Lung (tissue), 12 donors: ENCODE results near the gene FAM163B. TPM values are rescaled to one million over a fixed set of nuclear protein-coding genes. Genes with fewer than 3 reads are reported as not detected.

ENCODE experiments used
- ATAC-seq: fragments of 200-7000 bp; cut with Tn5 transposase; one replicate; pipeline ENCODE4 v1.9.1; 2020; ENCODE audit warnings: moderate number of reproducible peaks; ENCODE audit not compliant: insufficient read depth, low FRiP score
- DNase-seq, 3 donors: peaks; one replicate each; pipeline ENCODE4 v3.0.0-alpha.2; 2013 to 2017
- H3K27ac ChIP-seq, 2 donors: one replicate each; pipeline ENCODE4 v1.5.1; 2013; ENCODE audit warnings: mild to moderate bottlenecking in 2 of 2, moderate library complexity in 2 of 2, control low read depth in 1 of 2, inconsistent platforms in 1 of 2, low read depth in 1 of 2, low read length in 1 of 2
- H3K27me3 ChIP-seq, 3 donors: one replicate each; pipeline ENCODE4 v1.5.1; 2013; ENCODE audit warnings: low read length in 2 of 3; ENCODE audit not compliant: control insufficient read depth in 3 of 3, insufficient read depth in 3 of 3
- H3K36me3 ChIP-seq, 4 donors: one replicate each; pipeline ENCODE4 v1.5.1; 2013; ENCODE audit warnings: low read length in 4 of 4, mild to moderate bottlenecking in 1 of 4, moderate library complexity in 1 of 4; ENCODE audit not compliant: control insufficient read depth in 4 of 4, insufficient read depth in 4 of 4
- H3K4me1 ChIP-seq, 5 donors: one replicate each; pipeline ENCODE4 v1.5.1; 2013; ENCODE audit warnings: low read length in 5 of 5, mild to moderate bottlenecking in 2 of 5, moderate library complexity in 1 of 5; ENCODE audit not compliant: control insufficient read depth in 5 of 5, insufficient read depth in 5 of 5
- H3K4me3 ChIP-seq: one replicate; pipeline ENCODE4 v1.5.1; 2013; ENCODE audit warnings: mild to moderate bottlenecking, control low read depth, moderate library complexity
- H3K9ac ChIP-seq, 2 donors: one replicate each; pipeline ENCODE4 v1.5.1; 2013; ENCODE audit warnings: low read length in 2 of 2, control low read depth in 1 of 2; ENCODE audit not compliant: insufficient read depth in 1 of 2
- H3K9me3 ChIP-seq, 4 donors: one replicate each; pipeline ENCODE4 v1.5.1; 2013; ENCODE audit warnings: low read length in 3 of 4, mild to moderate bottlenecking in 1 of 4, moderate library complexity in 1 of 4; ENCODE audit not compliant: control insufficient read depth in 4 of 4, insufficient read depth in 3 of 4
- WGBS, 2 donors: extraction: QIAGEN DNeasy Blood & Tissue Kit; methylation state at CpG; one replicate each; pipeline ENCODE4 v1.1.7; 2013; 5-methylcytosine and 5-hydroxymethylcytosine counted together
- polyA plus RNA-seq, 2 donors: library from polyadenylated mRNA; stranded (reverse); fragments of 200-250 nt; gene quantifications; one replicate each; pipeline ENCODE4 v1.2.1, GENCODE V29; 2013
- total RNA-seq, 2 donors: library from RNA; depleted of rRNA in 1 of 2; stranded (reverse); fragments of >200 nt in 1 of 2; gene quantifications; one replicate each; pipeline ENCODE4 v1.2.1, GENCODE V29; 2014 to 2021
- TF ChIP-seq, protein P1 (sequence below): IDR thresholded peaks from 2 replicates; pipeline ENCODE4 v1.5.1; 2012; ENCODE audit warnings: mild to moderate bottlenecking; ENCODE audit errors: control extremely low read depth, extremely low read depth
- donor health status: control.
- donor health status: control.
- donor health status: Bipolar disorder and iron deficiency.
- donor health status: healthy.
- donor health status: DM: yes; HTN: yes; CAD: no.

The FAM163B gene
- total and polyA plus RNA-seq, 4 donors: 0.10 to 0.51 (median 0.16) TPM; not detected in 1

DNA sequence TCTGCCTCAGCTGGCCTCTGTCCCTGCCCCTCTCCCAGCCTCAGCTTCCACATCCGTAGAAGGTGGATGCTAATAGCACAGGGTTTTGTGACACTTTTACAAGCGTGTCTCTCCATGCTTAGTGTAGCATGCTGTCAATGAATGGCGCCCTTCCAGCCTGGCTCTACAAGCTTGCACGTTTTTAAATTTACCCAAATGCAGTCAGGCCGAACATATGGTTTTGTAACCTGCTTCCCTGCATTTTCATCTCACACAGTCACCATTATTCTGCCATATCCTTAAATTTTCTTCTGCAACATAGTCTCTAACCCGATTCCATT, 28.8 kb downstream of the FAM163B start:
- ATAC-seq (no peak), DNase-seq (peak in 1 of 3 donors; percentile 47)
- Histone ChIP-seq H3K36me3 (no peaks in the 10 kb centered on the region), H3K9ac (no peak overlapping the region), H3K4me3 (no peak overlapping the region), H3K9me3 (peaks cover 0 to under 1% (median 0%) of the 10 kb centered on the region in 4 donors), H3K27ac (no peak overlapping the region), H3K4me1 (peaks cover 0 to 75% (median 21%) of the 10 kb centered on the region in 5 donors), H3K27me3 (peaks cover 0 to 13% (median 0%) of the 10 kb centered on the region in 3 donors)
- TF ChIP-seq, protein P1, sequence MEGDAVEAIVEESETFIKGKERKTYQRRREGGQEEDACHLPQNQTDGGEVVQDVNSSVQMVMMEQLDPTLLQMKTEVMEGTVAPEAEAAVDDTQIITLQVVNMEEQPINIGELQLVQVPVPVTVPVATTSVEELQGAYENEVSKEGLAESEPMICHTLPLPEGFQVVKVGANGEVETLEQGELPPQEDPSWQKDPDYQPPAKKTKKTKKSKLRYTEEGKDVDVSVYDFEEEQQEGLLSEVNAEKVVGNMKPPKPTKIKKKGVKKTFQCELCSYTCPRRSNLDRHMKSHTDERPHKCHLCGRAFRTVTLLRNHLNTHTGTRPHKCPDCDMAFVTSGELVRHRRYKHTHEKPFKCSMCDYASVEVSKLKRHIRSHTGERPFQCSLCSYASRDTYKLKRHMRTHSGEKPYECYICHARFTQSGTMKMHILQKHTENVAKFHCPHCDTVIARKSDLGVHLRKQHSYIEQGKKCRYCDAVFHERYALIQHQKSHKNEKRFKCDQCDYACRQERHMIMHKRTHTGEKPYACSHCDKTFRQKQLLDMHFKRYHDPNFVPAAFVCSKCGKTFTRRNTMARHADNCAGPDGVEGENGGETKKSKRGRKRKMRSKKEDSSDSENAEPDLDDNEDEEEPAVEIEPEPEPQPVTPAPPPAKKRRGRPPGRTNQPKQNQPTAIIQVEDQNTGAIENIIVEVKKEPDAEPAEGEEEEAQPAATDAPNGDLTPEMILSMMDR: no peak
- WGBS, 2 donors: 76 to 92% methylated on average over 6 of the region's 6 CpGs

DNA sequence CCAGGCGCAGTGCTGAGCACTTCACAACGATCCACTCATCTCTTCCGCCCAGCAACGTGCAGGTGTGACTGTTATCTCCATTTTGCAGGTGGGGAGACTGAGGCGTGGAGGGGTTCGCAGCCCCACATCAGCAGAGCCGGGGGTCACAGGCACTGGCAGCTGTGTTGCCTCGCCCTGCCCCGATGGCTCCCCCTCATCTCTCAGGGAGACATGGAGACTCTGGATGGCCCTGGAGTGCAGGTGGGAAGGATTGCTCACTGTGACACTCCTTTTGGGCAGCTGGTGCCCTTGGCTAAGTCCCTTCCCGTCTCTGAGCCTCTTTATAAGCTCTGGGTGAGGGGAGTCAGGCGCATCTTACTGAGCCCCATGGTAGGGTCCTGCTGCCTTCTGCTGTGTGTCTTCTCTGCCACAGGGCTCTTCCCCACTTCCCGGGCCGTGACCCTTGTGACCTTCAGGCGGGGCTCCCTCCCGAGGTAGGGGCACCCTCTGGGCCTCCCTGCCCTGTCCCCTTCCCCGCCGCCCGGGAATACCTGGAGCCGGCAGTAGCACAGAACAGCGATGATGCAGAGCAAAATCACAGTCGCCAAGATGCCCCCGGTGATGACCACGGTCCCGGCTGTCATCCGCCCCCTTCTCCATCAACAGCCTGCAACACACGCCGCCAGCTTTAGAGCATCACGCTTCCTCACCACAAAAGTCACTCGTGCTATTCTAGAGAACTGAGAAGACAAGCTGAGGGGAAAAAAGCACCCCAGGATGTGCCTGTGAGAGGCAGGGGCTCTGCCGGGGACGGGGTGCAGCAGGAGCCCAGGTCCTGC, 29.4 kb downstream of the FAM163B start:
- Histone ChIP-seq H3K9ac (no peak overlapping the region), H3K4me1 (peaks cover 0 to 75% (median 21%) of the 10 kb centered on the region in 5 donors), H3K27me3 (peaks cover 0 to 13% (median 0%) of the 10 kb centered on the region in 3 donors), H3K36me3 (no peaks in the 10 kb centered on the region), H3K4me3 (no peak overlapping the region), H3K27ac (no peak overlapping the region), H3K9me3 (no peaks in the 10 kb centered on the region)
- DNase-seq (no peak), ATAC-seq (no peak)
- TF ChIP-seq, protein P1: no peak
- 79 to 82% methylated on average over 31 of the region's 31 CpGs for WGBS, 2 donors

DNA sequence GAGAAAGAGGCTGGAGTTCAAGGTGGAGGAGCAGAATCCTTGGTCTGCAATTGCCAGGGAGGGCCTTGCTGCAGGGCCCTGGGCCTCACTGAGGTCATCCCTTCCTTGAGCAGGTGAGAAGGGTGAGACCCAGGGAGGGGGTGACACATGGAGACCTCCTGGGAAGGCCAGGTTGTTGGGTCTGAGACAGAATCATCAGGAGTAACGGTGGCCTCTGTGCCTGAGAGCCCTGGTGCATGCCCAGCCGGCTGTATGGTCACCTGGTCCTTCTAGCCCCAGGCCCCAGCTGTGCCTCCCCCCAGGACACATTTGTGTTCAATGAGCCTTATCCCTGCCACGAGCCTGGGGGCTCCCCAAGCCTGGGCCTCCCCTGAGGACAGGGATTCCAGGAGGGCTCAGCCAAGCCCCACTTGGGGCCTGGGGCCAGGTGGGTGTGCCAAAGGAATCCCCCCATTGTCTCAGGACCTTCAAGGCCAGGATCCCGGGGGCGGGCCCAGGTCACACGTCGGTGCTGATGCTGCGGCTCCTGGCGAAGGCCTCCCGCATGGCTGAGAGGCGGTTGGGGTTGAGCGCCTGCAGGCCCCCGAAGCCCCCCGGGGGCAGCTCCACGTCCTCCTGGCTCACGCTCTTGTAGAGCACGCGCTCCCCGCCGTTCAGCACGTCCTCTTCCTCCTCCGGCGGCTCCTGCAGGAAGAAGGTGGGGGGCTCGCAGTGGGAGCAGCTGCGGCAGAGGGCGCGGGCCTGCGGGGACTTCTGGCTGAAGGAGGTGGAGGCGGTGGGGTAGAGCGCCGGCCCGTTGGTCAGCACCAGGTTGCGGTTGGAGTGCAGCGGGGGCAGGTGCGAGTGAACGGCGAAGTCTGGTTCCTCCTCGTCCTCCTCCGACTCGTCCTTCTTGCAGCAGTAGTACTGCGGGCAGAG, 30.4 kb downstream of the FAM163B start:
- Histone ChIP-seq H3K27me3 (peaks cover 0 to 13% (median 0%) of the 10 kb centered on the region in 3 donors), H3K4me3 (no peak overlapping the region), H3K9me3 (no peaks in the 10 kb centered on the region), H3K36me3 (no peaks in the 10 kb centered on the region), H3K9ac (no peak overlapping the region), H3K4me1 (peaks cover 0 to 67% (median 17%) of the 10 kb centered on the region in 5 donors), H3K27ac (no peak overlapping the region)
- 40 to 53% methylated on average over 32 to 41 of the region's 41 CpGs for WGBS, 2 donors
- ATAC-seq (no peak), DNase-seq (peak in 1 of 3 donors; percentile 24)
- TF ChIP-seq, protein P1: no peak
